ENCODE measurements around the gene CCNB3.
"Not testable (repeated sequence)": the region's sequence is repeated elsewhere in the genome, so short reads cannot be mapped to it uniquely, and the experiment has no call there.

CCNB3 gene, protein sequence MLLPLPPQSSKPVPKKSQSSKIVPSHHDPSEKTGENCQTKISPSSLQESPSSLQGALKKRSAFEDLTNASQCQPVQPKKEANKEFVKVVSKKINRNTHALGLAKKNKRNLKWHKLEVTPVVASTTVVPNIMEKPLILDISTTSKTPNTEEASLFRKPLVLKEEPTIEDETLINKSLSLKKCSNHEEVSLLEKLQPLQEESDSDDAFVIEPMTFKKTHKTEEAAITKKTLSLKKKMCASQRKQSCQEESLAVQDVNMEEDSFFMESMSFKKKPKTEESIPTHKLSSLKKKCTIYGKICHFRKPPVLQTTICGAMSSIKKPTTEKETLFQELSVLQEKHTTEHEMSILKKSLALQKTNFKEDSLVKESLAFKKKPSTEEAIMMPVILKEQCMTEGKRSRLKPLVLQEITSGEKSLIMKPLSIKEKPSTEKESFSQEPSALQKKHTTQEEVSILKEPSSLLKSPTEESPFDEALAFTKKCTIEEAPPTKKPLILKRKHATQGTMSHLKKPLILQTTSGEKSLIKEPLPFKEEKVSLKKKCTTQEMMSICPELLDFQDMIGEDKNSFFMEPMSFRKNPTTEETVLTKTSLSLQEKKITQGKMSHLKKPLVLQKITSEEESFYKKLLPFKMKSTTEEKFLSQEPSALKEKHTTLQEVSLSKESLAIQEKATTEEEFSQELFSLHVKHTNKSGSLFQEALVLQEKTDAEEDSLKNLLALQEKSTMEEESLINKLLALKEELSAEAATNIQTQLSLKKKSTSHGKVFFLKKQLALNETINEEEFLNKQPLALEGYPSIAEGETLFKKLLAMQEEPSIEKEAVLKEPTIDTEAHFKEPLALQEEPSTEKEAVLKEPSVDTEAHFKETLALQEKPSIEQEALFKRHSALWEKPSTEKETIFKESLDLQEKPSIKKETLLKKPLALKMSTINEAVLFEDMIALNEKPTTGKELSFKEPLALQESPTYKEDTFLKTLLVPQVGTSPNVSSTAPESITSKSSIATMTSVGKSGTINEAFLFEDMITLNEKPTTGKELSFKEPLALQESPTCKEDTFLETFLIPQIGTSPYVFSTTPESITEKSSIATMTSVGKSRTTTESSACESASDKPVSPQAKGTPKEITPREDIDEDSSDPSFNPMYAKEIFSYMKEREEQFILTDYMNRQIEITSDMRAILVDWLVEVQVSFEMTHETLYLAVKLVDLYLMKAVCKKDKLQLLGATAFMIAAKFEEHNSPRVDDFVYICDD (N-terminal part only)

DNA sequence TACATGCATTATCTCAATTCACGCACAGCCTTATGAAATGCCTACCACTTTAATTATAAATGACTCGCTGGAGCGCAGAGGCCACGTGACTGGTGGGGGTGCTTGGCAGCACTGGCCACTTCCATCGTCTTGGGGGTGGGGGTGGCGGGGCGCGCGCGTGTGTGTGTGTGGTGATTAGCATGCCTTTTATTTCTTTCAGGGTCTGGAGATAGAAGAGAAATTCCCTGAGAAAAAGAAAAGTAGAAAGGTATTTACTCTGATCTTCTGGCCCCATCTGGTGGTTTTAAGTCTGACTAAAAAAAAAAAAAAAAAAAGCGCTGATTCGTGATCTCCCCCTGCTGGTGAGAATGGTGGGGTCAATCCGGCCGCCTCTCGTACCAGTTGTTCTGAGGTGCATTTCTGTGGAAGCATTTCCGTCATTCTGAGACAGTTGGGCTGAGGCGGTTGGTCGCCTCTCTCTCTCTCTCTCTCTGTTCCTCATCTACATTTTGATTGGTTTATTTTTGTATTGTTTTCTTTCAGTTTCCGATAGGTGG is at the start of gene CCNB3:
Gene CCNB3, plus strand, starts transcription at position 402 of the 536 bp plus-strand sequence. CDS start 80,399 bp downstream, outside the sequence.
- DNase-seq (ENCODE audit: low read depth) = peak; percentile 52

DNA sequence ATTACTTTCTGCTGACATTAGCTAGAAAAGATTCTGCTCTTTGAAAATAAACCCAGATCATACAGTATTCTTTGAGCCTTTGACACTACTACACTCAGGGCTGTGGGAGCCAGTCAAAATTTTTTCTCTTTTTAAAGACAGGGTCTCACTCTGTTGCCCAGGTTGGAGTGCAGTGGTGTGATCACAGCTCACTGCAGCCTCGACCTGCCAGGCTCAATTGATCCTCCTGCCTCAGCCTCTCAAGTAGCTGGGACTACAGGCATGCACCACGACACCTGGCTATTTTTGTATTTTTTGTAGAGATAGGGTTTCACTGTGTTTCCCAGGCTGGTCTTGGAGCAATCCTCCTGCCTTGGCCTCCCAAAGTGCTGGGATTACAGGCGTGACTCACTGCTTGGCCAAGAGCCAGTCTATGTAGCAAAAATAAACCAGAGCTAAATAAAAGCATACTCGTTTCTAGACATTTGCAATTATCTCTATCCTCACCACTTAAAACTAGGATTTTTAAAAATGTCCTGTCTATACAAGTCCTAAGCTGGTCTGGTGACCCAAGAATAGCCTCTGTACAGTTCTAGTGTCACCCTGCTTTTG is 46.9 kb upstream of the CCNB3 start:
- DNase-seq (ENCODE audit: low read depth) = no peak

DNA sequence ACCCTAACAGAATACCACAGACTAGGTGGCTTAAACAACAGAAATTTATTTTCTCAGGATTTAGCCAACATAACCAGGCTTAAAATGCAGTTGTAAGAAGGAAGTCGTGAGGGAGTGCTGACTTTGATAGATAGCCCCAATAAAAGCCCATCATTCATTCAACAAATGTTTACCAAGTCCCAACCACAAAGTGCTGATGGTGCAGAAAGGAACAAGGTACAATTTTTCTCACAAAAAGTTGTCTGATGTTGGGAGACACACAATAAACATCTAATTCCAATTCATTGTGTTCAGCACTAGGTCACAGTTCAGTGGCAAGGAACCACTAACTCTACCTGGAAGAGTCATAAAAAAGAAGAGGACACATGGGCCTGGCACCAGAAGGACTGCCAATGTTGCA is 46.0 kb upstream of the CCNB3 start:
- no peak for DNase-seq (ENCODE audit: low read depth)

DNA sequence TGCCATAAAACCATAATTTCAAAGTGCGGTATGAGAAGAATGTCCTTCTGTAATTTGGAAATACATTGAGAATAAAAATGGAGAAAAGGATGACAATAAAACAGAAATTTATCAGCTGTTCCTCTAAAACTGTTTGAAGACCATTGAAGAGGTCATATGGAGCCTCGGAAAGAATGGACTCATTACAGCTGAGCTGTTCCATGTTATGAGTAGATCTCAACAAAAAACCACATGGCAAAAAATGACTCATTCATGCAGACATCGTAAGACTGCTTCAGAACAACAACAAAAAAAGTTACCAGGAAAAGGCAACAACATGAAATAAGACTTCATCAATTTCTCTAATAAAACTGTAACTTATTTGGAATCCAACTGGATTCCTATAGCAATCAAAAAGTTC is 43.4 kb upstream of the CCNB3 start:
- no peak for DNase-seq (ENCODE audit: low read depth)

DNA sequence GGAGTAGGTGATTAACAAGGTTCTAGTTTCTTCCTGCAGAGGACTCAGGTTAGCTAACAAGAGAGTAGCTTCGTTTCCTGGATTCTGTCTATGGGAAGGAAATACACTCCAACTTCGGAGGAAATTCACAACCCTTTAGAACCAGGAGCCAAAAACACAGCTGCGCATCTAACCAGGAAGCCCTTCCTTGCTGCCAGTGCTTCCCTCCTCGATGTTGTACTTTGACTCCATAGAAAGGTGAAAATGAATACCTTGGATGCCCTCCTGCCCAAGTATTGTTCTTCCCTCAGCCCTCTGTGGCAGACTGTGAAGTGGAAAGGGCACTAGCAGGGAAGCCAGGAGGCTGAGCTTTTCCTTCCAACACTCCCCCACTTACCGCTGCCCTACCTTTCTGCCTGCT is 38.8 kb upstream of the CCNB3 start:
- DNase-seq (ENCODE audit: low read depth) = no peak

DNA sequence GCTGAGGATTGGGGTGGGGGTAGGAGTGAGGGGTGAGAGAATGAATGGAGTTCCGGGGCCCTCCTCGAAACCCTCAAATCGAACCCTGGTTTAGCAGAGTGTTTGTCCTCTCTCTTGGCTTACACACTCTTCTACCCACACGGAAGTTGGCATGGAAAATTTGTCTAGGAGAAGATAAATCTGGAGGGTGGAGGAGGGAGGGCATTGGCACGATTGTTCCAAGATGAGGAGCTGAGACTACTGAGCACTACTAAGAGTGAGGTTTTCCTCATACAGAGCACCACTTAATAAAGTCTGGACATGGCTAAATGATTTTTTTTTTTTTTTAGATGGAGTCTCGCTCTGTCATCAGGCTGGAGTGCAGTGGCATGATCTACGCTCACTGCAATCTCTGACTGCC is 37.2 kb upstream of the CCNB3 start:
- DNase-seq (ENCODE audit: low read depth) = no peak

DNA sequence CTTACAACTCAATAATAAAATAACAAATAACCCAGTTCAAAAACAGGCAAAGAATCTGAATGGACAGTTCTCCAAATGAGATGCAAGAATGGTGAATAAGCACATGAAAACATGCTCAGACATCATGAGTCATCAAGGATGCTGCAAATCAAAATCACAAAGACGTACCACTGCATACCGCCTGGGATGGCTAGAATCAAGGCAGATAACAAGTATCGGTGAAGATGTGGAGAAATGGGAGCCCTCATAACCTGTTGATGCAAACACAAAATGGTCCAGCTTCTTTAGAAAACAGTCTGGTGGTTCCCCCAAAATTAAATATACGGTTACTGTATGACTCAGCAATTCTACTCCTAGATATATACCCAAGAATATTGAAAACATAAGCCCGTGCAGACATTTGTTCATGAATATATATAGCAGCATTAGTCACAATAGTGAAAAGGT is 36.3 kb upstream of the CCNB3 start:
- no peak for DNase-seq (ENCODE audit: low read depth)

DNA sequence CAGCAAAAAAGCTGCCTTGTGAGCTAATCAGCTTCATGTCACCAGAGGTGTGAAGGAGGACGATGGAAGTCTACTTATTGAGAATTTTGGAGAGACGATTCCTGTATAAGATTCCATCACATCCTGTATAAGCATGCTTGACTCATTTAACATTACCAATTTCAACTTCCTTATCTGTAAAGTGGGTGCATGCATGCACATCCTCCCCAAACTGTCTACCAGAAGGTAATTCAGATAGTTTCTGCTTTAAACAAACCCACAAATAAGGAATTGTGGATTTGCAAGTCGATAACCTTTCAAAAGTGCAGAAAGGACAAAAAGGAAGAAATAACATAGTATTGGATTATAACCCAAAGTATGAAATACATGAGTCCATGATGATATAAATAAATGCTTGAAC is 34.8 kb upstream of the CCNB3 start:
- DNase-seq (ENCODE audit: low read depth) = no peak

DNA sequence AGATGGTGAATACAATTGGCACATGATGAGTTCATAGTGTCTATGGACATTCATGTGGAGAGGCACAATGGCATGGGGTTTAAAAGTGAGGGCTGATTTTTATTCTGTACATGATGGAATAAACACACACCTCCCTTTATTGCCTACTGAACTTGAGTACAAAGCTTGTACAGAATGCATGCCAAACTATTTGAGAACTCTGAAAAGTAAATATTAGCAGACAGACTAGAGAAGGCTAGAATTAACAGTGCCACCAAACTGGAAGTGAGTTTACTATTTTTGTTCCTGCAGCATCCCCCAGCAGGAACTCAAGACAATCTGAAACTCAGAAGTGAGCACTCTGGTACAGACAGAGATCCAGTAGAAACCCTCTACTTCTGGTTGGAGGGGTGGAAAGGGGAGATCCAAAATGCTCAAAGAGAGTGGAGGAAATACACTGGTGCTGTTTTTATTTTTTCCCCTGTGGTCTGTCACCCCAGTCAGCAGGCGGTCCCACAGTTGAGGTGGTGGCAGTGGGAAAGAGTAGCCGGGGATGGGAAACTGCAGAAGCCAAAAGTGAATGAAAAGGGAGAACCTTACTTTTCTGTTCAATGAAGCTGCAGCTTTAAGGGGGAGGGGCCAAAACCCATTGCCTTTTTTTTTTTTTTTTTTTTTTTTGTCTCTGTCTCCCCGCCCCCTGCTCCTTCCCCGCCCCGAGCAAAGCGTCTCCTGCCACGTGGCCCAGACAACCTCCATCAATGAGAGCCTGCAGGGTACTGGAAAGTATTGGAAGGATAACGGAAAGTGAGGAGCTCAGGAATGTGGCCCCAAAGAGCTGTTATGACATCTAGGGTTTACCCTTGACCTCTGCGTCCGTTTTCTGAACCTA is 24.3 kb upstream of the CCNB3 start:
- DNase-seq (ENCODE audit: low read depth) = no peak

DNA sequence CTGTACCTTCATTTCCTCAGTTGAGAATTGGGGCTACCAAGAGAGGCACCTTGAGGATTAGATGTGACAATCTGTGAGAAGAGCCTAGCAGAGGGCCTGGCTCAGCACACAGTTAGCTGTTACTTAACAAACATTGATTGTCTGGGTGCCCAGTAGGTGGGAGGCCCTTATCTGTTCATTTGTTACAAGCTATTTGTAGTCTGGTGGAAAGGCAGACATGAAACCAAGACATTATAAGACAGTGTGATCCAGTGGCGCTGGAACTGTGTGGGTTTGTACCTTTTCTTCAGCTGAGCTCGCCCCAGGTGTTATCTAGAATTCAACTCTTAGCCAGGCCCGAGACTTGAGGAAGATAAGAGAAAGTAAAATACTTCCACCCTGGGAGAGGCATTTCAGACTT is 20.7 kb upstream of the CCNB3 start:
- no peak for DNase-seq (ENCODE audit: low read depth)

DNA sequence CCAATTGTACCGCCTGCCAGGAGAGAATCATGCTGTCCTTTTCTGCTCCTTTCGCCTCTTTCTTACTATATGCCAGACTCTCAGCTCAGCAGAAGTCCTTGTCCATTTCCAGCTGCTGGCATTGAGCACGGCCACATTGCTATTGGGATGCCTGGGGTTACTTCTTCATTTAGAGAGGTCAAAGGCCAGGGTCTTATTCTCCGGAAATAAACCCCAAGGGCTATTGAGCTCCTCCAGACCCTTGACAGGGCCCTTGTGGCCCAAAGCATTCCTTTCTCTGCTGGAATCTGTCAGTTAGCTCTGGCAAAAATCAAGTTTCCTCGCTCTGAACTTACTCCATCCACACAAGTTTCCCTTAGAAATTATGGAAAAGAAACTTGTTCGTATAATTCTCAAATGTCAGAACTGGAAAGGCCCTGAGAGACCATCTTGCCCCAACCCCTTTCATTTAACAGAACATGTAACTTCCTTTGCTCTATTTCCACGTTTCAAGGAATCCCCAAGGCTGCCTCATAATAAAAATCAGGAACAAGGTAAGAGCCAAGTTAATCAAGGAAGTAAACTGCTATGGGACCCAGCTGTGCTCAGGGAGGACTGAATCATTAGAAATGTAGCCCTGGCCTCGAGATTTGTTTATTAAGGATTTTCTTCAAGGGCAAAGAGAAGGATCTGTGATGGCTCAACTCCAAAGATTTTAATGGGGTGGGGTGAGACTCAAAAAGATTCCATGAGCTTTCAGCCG is 15.5 kb upstream of the CCNB3 start:
- DNase-seq (ENCODE audit: low read depth) = no peak

DNA sequence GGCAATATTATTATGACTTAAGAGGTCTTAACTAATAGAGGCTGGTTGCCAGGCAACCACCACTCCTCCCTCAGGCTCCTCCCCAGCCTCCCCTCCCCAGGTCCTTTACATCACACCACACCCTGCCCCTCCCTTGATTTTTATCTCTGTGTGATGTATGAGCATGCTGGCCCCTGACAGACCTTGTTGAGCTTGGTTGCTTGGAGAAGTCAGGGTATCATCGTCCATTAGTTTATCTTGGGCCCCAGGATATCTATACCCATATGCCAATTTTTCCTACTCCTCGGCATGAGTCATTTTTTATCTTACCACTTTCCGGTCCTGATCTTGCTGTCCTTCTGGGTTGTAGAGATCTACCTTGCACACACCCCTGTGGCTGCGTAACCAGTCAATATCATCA is 6.2 kb upstream of the CCNB3 start:
- DNase-seq (ENCODE audit: low read depth) = no peak

DNA sequence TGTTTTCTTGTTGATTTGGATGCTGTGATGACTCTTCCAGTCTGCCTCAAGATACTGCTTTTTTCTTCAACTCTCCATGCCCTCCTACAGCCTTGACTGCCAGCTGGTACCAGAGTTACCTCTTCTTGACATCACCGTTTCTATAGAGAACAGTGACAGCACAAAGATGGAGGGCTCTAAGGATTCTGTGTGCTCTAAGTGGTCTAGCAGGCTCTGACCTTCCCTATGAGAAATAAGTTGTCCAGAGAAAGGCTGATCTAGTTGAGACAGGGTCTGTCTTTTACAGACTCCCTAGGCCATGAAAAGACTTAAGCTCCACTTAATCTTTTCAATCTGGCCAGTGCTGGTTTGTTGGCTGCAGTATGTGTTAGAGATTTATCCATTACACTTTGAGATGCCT is 3.7 kb upstream of the CCNB3 start, which contains the start of gene AKAP4:
Gene AKAP4, minus strand, starts transcription at position 101 of the 400 bp plus-strand sequence. CDS start 118 bp downstream, outside the sequence.
- no peak for DNase-seq (ENCODE audit: low read depth)

DNA sequence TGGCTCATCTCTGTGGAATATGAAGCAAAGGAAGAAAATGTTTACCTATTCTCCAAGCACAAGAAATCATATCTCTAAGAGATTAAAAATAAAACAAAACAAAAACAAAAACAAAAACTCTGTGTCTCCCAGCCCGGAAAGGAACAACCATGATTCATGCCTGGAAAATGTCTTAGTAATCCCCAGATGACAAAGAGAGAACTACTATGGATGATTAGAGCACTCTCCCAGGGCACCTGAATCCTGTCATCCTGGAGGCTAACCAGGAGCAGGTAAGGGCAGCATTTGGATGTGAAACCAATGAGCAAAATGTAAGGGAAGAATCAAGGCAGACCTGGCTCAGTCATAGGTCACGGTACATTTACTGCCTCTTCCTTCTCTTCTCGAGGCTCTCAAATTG is 2.0 kb upstream of the CCNB3 start:
- DNase-seq (ENCODE audit: low read depth) = no peak

DNA sequence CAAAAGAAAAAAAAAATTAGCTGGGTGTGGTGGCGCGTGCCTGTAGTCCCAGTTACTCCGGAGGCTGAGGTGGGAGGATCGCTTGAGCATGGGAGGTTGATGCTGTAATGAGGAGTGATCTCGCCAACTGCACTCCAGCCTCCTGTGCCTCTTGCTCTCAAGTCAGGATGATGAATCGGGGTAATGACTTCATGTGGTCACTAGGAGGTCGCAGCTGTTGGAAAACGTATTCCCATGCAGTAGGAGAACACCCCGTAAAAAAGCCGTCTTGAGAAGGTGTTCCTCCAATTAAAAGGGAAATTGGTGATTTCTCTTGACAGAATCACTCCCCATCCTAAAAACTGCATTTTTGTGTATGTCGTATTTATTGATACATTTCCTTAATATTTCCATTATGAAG is 2.2 kb downstream of the CCNB3 start:
- no peak for DNase-seq (ENCODE audit: low read depth)

DNA sequence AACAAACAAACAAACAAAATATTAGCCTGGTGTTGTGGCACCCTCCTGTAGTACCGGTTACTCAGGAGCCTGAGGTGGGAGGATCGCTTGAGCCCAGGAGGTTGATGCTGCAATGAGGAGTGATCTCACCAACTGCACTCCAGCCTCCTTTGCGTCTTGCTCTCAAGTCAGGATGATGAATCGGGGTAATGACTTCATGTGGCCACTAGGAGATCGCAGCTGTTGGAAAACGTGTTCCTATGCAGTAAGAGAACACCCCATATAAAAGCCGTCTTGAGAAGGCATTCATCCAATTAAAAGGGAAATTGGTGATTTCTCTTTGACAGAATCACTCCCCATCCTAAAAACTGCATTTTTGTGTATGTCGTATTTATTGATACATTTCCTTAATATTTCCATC is 6.9 kb downstream of the CCNB3 start:
- DNase-seq (ENCODE audit: low read depth) = no peak

DNA sequence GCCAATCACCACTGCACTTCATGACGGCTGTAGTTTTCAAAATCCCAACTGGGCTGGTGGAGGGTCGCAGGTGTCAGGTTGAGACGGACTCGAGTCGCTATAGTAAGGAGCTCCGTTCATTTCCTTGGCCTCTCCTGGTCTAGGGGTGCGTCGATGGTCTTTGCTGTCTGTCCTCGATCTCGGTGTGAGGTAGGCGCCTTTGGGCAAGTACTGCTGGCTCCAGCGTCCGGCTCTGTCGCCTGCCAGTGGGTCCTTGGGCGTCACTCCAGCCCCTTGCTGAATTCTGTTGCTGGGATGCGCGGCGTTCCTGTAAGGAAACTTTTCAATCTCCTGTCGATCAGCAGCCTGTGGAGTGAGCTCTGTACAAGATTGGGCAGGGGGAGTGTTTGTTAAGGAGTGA is 76.7 kb downstream of the CCNB3 start:
- no peak for DNase-seq (ENCODE audit: low read depth)

DNA sequence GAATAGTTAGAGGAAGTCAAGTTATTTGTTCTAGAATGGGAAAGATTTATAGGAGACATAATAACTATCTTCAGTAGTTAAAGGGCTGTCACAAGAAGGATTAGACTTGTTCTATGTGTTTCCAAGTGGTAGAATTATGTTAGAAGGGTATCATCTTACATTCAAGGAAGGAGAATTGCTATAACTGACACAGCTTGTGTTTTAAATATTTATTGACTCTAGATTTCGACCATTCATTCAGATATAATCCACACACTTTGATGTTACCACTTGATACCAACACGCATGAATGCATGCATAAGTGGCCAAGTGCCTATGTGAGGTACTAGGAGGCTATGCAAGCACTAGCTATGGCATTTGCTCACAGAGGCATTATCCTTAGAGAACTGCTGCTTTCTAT is 122.7 kb downstream of the CCNB3 start:
- DNase-seq (ENCODE audit: low read depth) = no peak

DNA sequence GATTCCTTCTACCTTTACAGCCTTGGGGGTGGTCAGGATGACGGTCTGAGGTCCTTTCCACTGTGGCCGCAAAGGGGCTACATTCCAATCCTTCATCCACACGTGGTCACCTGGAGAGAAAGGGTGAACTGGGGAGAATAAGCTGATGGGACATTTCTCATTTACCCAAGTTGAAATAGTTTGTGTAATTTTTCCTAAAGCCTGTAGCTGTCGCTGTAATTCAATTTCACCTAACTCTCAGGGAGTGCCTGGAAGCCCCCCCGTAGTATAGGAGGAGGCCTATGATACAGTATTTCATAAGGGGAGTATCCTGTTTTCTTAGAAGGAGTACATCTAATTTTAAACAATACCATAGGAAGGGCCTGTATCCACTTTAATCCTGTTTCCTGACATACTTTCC is 128.1 kb downstream of the CCNB3 start:
- DNase-seq (ENCODE audit: low read depth) = not testable (repeated sequence)

DNA sequence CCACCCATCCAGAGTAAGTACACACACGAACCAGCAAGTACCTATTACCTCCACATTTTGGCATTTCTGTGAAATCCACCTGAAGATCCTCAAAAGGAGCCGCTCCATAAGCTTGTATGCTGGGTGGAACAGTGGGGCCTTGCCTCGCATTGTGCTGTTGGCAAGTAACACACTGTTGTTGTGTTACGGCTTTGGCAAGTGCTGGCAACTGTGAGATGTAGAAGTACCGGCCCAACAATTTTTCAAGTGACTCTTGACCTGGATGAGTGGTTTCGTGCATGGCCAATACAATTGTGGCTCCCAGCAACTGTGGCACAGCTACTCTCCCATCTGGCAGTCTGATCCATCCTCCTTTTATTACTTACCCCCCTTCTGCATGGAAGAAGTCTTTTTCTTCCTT is 128.7 kb downstream of the CCNB3 start:
- no peak for DNase-seq (ENCODE audit: low read depth)

All from T-helper 22 cell (primary cell).